LNCAP (cell line): ENCODE data around the gene RPS23.

ENCODE experiments used
- CTCF ChIP-seq: fragments of 450-650 bp; IDR thresholded peaks from 2 replicates; pipeline ENCODE4 v1.5.1; 2017; ENCODE audit warnings: mild to moderate bottlenecking

The RPS23 gene

GRCh38 chr5:82277987-82278710 lies at the start of gene RPS23:
Gene RPS23 (minus strand): TSS chr5:82278354. CDS start chr5:82278323, 31 bp downstream.
- no peak for TF ChIP-seq CTCF

DNA sequence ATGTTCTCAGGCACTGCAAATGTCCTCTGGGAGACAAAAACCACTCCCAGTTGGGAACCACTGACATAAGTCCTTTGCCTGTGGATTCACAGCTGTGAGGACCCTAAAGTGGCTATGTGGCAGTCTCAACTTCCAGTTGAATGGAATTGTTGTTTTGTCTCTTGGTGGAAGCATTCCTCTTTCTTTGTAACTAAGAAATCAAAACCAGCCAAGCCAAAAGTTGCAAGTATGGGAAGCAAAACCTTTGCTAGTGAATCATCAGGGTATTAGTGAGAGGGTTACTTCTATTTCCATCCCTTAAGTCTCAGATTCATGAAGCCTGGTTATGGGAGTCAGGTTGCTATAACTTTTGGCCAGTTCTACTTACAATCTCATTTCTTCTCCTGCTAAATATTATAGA lies 49.8 kb upstream of the RPS23 start:
- no peak for TF ChIP-seq CTCF

DNA sequence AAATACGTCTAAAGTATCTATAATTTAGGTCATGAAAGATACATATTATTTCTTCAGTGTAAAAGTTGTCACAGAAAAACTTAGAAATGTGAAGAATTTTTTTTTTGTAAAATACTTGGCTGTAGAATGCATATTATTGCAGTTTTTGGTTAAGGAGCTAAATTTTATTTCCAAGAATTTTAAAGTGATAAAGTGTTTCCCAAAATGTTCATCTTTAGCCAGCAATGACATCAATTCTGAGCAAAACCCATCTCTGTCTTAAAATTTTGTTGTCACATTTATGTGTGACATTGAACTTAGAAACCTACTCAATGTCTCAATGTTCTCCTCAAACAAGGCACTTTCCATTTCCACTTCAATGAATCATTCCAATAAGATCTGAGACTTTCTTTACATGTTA lies 47.8 kb upstream of the RPS23 start:
- TF ChIP-seq CTCF, result no peak

DNA sequence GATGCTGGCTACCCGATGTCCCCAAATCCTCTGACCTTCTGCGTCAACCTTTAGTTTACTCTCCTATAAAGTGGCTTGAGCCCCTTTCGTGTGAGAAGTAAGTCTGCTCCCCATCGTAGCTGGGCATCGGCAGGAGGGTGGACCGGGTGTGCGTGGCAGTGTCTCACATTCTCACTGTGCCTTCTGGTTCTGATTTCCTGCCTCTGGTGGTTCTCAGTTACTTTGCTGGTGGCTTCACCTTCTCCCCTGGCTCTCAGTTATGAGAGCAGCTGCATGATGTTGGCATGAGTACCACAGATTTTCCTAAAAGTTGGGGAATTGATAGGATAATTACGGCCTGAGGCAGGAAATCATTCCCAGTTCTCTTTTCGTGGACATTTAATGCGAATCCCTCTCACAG lies 47.0 kb upstream of the RPS23 start:
- TF ChIP-seq CTCF, result no peak

DNA sequence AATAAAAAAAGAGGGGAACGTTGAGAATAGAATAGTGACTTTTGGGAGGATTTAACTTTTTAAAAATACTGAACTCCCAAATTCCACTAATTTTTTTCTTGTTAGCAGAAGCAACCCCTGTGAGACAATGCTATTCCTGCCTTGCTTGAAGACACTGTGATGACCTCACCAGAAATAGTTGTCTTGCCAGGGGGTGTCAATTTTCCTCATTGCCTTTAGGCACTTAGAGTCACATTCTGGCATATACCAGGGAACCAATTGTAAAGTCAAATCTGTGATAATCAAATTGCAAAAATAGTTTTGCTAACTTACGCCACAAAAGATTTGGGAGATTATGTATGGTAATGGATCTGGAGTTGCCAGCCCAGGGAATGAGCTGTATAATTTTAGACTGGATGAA lies 42.8 kb upstream of the RPS23 start:
- TF ChIP-seq CTCF, result no peak

GRCh38 chr5:82319651-82320376 lies 41.7 kb upstream of the RPS23 start:
- TF ChIP-seq CTCF, result no peak

- no peak for TF ChIP-seq CTCF
Observed at GRCh38 chr5:82319192-82319591, 41.0 kb upstream of the RPS23 start.
